Calu3 (cell line): ENCODE measurements around the gene DNAI2. TPM values are rescaled to one million over a fixed set of nuclear protein-coding genes. Genes with fewer than 3 reads are reported as not detected.

Source experiments
- BruUV-seq: library from RNA; stranded (reverse); fragments of 400-500 nt; replicated peaks from 2 replicates; lab custom pipeline; 2021; lab: Mats Ljungman, UMichigan
- CTCF ChIA-PET: fragments of 300-600 bp; sonication (Branson Sonifier 250); formaldehyde crosslinking; loops from one replicate; lab custom pipeline; 2022; ENCODE audit warnings: antibody characterized with exemption; lab: Charles Lee
- DNase-seq: peaks from one replicate; pipeline ENCODE4 v3.0.0; 2022
- H3K27ac Mint-ChIP-seq: one replicate; pipeline ENCODE4 v1.8.0; 2022; ENCODE audit warnings: mixed read lengths; ENCODE audit not compliant: unreplicated experiment
- H3K27me3 Mint-ChIP-seq: one replicate; pipeline ENCODE4 v1.8.0; 2022; ENCODE audit warnings: mixed read lengths; ENCODE audit not compliant: unreplicated experiment
- H3K36me3 Mint-ChIP-seq: one replicate; pipeline ENCODE4 v1.8.0; 2022; ENCODE audit warnings: mild to moderate bottlenecking, moderate library complexity, mixed read lengths; ENCODE audit not compliant: insufficient read depth, unreplicated experiment
- H3K4me1 Mint-ChIP-seq: one replicate; pipeline ENCODE4 v1.8.0; 2022; ENCODE audit warnings: mild to moderate bottlenecking, low read depth, mixed read lengths; ENCODE audit not compliant: unreplicated experiment
- H3K4me3 Mint-ChIP-seq: one replicate; pipeline ENCODE4 v1.8.0; 2022; ENCODE audit warnings: mild to moderate bottlenecking, low read depth, moderate library complexity, mixed read lengths; ENCODE audit not compliant: unreplicated experiment
- H3K9me3 Mint-ChIP-seq: one replicate; pipeline ENCODE4 v1.8.0; 2022; ENCODE audit warnings: low read depth, mixed read lengths; ENCODE audit not compliant: unreplicated experiment
- CTCF ChIP-seq: fragments of 200-600 bp; IDR thresholded peaks from one replicate; pipeline ENCODE4 v1.8.0; 2022; ENCODE audit warnings: antibody characterized with exemption; ENCODE audit not compliant: unreplicated experiment
- intact Hi-C: fragments of 100-400 bp; cut with micrococcal nuclease; formaldehyde crosslinking; loops from one replicate; pipeline ENCODE4 v1.10.0; 2022; ENCODE audit not compliant: unreplicated experiment
- total RNA-seq: library from RNA; stranded (reverse); gene quantifications from 2 replicates; pipeline ENCODE4 v1.2.3, GENCODE V29; 2022

The DNAI2 gene
- total RNA-seq, 1 experiment from 2014 or later: not detected

- Mint-ChIP-seq H3K27me3 (peaks cover 24% of the 10 kb centered on the region), H3K36me3 (no peaks in the 10 kb centered on the region), H3K27ac (no peak overlapping the region), H3K4me1 (no peaks in the 10 kb centered on the region), H3K4me3 (no peak overlapping the region), H3K9me3 (no peaks in the 10 kb centered on the region)
- BruUV-seq: no TSS peak
- TF ChIP-seq CTCF: no peak
- CTCF ChIA-PET: interaction anchor here (0.6 to 1.6 kb wide), 2 partner anchors 14 to 20 kb away, joined by 3 to 4 read pairs; no protein-coding TSS in a partner anchor
- no peak for DNase-seq
- intact Hi-C loops: loop anchor here (5.0 kb wide), 1 partner anchor 70 kb away; the partner anchor contains the start of gene TTYH2
These were observed 8.7 kb downstream of the DNAI2 start for GRCh38 chr17:74282587-74283370.

- Mint-ChIP-seq H3K36me3 (no peaks in the 10 kb centered on the region), H3K27me3 (peaks cover 29% of the 10 kb centered on the region), H3K4me3 (no peak overlapping the region), H3K4me1 (no peaks in the 10 kb centered on the region), H3K27ac (no peak overlapping the region), H3K9me3 (no peaks in the 10 kb centered on the region)
- CTCF ChIA-PET: interaction anchor here (0.6 to 0.7 kb wide), 2 partner anchors 20 to 287 kb away, joined by 4 to 8 read pairs; no protein-coding TSS in a partner anchor
- BruUV-seq: no TSS peak
- no peak for DNase-seq
- intact Hi-C loops: loop anchor here (5.0 kb wide), 1 partner anchor 71 kb away; the partner anchor contains the start of gene TTYH2
- TF ChIP-seq CTCF: no peak
These were observed 9.3 kb downstream of the DNAI2 start for GRCh38 chr17:74283371-74283673.

- peaks cover 66% of the 10 kb centered on the region for H3K27me3 Mint-ChIP-seq
- no peak overlapping the region for H3K4me3 Mint-ChIP-seq
- H3K36me3 Mint-ChIP-seq: no peaks in the 10 kb centered on the region
- no peaks in the 10 kb centered on the region for H3K4me1 Mint-ChIP-seq
- CTCF ChIA-PET: no interaction called here
- no peak for TF ChIP-seq CTCF
- no TSS peak for BruUV-seq
- no peak overlapping the region for H3K27ac Mint-ChIP-seq
- no peak for DNase-seq
- no peaks in the 10 kb centered on the region for H3K9me3 Mint-ChIP-seq
- intact Hi-C loops: no loop called here
These were observed 13.1 kb downstream of the DNAI2 start for GRCh38 chr17:74287031-74287602.

GRCh38 chr17:74288785-74289184 is 14.8 kb downstream of the DNAI2 start:
- no peaks in the 10 kb centered on the region for H3K36me3 Mint-ChIP-seq
- H3K27me3 Mint-ChIP-seq: peaks cover 66% of the 10 kb centered on the region
- H3K4me1 Mint-ChIP-seq: no peaks in the 10 kb centered on the region
- DNase-seq: no peak
- H3K27ac Mint-ChIP-seq: no peak overlapping the region
- intact Hi-C loops: no loop called here
- CTCF ChIA-PET: interaction anchor here (0.6 kb wide), 1 partner anchor 8 kb away, joined by 3 read pairs; no protein-coding TSS in a partner anchor
- H3K4me3 Mint-ChIP-seq: no peak overlapping the region
- no peak for TF ChIP-seq CTCF
- H3K9me3 Mint-ChIP-seq: no peaks in the 10 kb centered on the region
- BruUV-seq: no TSS peak
